GM19467 (cell line): ENCODE data around the gene IL20RB.

Experiments used
- ATAC-seq: cut with Tn5 transposase; IDR thresholded peaks from one replicate; pipeline ENCODE4 v1.9.1; 2021; ENCODE audit warnings: mild to moderate bottlenecking, moderate library complexity; ENCODE audit not compliant: unreplicated experiment

The IL20RB gene

DNA sequence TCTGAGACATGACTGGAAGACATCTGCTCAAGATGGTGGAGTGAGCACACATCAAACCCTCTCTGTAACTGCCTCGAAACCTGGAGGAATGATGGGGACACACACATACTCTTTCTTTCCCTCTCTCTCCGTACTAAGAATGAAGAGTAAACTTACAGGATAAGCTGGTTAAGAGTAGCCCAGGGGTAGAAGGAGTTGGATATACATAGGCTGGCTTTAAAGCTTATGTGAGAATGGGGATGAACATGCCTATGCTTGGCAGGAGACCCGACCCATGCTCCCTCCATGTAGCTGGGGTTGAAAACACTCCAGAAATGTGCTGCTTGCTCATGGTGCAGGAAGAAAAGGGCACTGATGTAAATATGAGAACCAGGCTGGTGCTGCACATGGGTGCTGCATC is 68.9 kb downstream of the IL20RB start:
- ATAC-seq = no peak

DNA sequence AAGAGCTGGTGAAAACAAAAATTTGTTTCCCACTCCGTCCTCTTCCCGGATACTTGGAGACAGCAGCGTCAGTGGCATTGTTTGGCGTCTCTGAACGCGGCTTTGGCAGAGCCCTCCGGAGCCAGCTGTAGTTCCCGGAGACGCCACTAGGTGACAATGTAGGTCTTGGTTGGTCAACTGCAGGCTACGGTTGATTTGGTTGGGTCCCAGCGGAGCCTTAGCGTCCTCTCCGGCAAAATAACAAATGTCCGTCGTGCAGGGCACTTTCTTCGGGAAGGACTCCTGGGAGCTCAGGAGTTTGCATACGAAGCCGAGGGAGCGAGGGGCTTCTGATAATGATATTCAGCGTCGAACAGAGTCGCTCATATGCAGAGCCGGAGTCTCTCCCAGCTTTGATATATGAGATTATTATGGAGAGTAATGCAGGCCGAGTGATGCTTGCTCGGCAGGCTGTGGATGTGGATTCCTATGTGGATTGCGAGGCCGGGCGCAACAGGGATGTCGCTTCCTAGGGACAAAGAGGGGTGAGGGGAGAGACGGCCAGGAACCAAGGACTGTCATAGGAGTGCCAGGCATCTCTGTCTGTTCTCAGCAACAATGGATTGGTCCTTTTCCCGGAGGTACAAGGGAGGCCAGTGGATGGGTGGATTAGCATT is 74.8 kb downstream of the IL20RB start:
- ATAC-seq = peak; percentile 79

DNA sequence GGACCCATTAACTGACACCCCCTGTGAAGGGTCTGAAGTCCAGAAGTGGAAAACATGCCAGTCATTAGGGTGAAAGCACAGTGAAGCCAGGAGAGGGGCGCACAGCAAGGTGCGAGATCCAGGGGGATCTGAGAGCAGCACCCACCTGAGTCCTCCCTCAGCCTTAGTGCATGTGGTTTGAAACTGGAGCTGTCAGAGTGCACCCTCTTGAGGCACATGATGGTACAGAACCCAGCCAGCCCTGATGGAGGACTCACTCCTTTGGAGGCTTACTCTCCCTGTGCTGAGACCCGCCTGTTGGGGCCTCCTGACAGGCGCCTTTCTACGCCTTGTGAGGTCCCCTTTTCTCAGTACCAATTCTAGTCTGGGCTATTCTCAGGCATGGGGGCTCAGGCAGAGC is 77.8 kb downstream of the IL20RB start:
- no peak for ATAC-seq

DNA sequence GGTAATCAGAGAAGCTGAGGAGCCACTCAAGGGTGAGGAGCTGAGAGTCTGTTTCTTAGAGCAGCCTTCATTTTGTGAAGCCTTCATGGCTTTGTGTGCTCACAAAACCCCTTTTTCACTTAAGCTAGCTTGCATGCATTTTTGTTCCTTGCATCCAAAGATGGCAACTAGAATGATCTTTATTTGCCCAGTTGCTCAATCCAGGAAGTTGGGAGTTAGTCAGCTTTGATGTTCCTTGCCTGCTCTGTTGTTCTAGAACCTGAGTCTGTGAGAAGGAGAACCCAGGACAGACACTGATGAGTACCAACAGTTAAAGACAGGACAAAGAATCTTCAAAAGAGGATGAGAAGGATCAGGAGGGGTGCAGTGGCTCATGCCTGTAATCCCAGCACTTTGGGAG is 81.8 kb downstream of the IL20RB start:
- no peak for ATAC-seq

DNA sequence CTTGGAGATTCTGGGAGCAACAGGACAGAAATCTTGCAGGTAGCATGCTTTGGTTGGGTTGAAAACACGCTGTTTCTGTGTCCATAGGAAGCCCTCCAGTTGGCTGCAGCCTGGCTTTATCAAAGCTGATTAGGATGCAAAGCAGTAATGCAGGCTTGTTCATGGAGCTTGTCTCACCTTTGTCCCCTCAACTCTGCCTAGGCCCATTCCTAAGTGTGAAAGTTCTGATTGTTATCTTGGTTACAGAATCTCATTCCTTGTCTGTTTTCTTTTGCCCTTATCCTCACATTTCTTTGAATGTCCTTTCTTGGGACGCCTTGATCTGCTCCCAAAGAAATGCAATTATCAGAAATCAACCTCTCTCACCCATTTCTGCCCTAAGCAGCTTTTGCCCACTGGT is 83.5 kb downstream of the IL20RB start:
- no peak for ATAC-seq

DNA sequence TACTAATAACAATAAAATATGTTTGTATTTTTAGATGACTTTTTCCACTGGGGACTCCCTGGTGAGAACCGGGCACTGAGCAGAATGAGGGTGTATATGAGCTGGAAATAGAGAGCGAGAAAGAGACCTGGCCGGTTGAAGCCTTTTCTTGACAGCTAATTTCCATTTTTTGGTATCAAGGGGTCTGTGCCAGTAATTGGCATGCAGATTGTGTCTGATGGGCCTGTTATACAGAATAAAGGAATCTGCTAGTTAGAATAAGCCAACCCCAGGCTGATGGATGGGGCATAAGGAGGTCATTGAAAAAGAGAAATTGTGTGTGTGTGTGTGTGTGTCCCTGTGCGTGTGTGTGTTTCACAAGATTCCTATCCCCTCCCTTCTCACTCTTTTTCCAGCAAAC is 83.9 kb downstream of the IL20RB start:
- ATAC-seq = no peak

DNA sequence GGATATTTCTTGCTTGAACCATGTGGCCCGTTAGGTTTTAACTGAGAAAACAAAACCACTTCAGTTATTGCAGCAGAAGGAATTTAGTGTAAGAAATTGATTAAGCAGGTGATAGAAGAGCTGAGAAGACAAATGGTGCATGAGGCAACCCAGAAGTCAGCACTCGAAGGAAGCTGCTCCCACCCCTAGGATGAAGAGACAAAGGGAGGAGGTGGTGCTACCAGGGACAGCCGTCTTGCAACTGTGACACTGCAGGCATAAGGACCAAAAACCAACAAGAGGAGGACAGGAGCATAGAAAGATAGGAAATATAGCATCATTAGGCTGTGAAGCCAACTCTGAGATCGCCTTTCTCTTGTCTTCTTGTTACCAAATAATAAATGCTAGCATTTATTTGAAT is 89.0 kb downstream of the IL20RB start:
- no peak for ATAC-seq

DNA sequence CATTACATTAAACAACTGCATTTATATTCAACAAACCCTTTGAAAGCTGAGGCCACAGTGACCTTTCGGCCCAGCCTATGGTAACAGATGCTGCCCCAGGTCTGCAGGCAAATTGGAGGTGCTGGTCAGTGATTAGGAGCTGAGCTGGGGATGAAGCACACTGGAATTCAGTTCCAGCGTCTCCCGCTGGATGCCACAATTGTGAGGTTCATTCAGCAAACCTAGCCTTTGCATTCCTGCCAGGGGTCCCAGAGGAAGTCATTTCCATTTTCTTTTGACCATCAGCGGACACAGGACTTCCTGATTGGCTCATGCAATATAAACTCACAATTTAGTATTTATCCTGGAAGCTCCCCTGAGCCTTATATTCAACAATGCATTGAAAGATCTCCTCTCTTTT is 89.5 kb downstream of the IL20RB start:
- ATAC-seq = no peak

DNA sequence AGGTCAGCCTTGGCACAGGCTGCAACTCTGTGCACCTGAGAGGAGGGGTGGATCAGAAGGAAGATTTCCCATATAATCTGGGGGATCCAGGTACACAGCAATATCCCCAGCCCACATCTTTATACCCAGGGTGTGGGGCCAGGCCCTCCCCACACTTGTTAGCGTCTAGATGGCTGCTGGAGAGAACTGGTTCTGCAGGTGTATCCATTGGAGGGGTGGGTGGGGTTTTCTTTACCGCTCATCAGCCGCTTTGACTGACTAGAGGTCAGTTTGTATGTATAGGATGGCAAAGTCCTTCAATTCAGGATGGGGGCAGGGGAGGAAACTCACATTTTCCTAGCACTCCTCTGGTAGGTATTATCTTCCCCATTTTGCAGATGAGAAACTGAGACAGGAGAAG is 92.5 kb downstream of the IL20RB start:
- no peak for ATAC-seq

DNA sequence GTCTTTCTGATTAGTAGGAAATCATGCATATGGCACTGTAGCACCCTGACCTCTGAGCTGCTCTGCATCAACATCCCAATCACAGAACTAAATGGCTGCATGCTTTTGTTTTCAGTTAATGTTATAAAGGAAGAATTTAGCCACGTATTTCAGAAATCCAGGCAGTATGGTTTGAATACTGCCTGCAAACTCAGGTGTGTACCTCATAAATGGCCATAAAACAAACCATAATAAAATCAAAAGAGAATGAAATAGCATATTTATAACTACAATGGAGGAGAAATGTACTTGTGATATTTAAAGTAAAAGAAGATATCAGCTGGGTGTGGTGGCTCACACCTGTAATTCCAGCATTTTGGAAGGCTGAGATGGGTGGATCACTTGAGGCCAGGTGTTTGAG is 94.5 kb downstream of the IL20RB start:
- no peak for ATAC-seq
